Keratinocyte (primary cell): ENCODE data around the gene ZBTB20. TPM values are rescaled to one million over a fixed set of nuclear protein-coding genes. Genes with fewer than 3 reads are reported as not detected.

Experiments
- DNase-seq: peaks from one replicate; pipeline ENCODE4 v3.0.0-alpha.2; 2011; ENCODE audit warnings: low read depth, missing footprints, low spot score
- FAIRE-seq: peaks from 2 replicates; lab custom pipeline; 2011; peaks lifted over from hg19 to GRCh38; lab: Jason Lieb, UNC
- H2AFZ ChIP-seq: 2 replicates; pipeline ENCODE4 v1.6.0; 2012; ENCODE audit warnings: low read length, control low read depth, inconsistent platforms; ENCODE audit not compliant: control insufficient read depth
- H3K27ac ChIP-seq: 2 replicates; pipeline ENCODE4 v1.5.1; 2011; ENCODE audit warnings: low read length; ENCODE audit not compliant: control insufficient read depth, insufficient read depth
- H3K27me3 ChIP-seq: 3 replicates; pipeline ENCODE4 v1.6.0; 2011; ENCODE audit warnings: low read length; ENCODE audit not compliant: control insufficient read depth, insufficient read depth; ENCODE audit errors: extremely low read depth
- H3K36me3 ChIP-seq, 2 experiments: 2 replicates in 1 of 2; 3 replicates in 1 of 2; pipeline ENCODE4 v1.5.1; 2011; ENCODE audit warnings: low read length in 2 of 2, mild to moderate bottlenecking in 1 of 2; ENCODE audit not compliant: control insufficient read depth in 2 of 2, insufficient read depth in 2 of 2; ENCODE audit errors: extremely low read depth in 1 of 2
- H3K4me1 ChIP-seq: 3 replicates; pipeline ENCODE4 v1.5.1; 2011; ENCODE audit warnings: low read length; ENCODE audit not compliant: control insufficient read depth, insufficient read depth; ENCODE audit errors: extremely low read depth
- H3K4me2 ChIP-seq: 3 replicates; pipeline ENCODE4 v1.6.0; 2011; ENCODE audit warnings: low read depth, low read length; ENCODE audit not compliant: control insufficient read depth, insufficient read depth; ENCODE audit errors: extremely low read depth
- H3K4me3 ChIP-seq, 3 experiments: fragments of 200-600 bp in 1 of 3; sonication (generic) in 1 of 3; 2 replicates in 2 of 3; 3 replicates in 1 of 3; pipeline ENCODE4 v1.5.1; 2011 to 2016; ENCODE audit warnings: low read length in 3 of 3, mild to moderate bottlenecking in 3 of 3, control low read depth in 2 of 3, inconsistent platforms in 1 of 3, low read depth in 1 of 3, mixed read lengths in 1 of 3, mixed run types in 1 of 3, moderate library complexity in 1 of 3; ENCODE audit not compliant: control insufficient read depth in 2 of 3, insufficient read depth in 2 of 3; ENCODE audit errors: extremely low read depth in 1 of 3
- H3K79me2 ChIP-seq: 2 replicates; pipeline ENCODE4 v1.6.0; 2012; ENCODE audit warnings: low read length; ENCODE audit not compliant: control insufficient read depth, insufficient read depth
- H3K9ac ChIP-seq: 3 replicates; pipeline ENCODE4 v1.6.0; 2011; ENCODE audit warnings: low read length; ENCODE audit not compliant: control insufficient read depth, insufficient read depth; ENCODE audit errors: extremely low read depth
- H3K9me1 ChIP-seq: 3 replicates; pipeline ENCODE4 v1.6.0; 2011; ENCODE audit warnings: low read length; ENCODE audit not compliant: control insufficient read depth, insufficient read depth; ENCODE audit errors: extremely low read depth
- H3K9me3 ChIP-seq: 2 replicates; pipeline ENCODE4 v1.5.1; 2012; ENCODE audit warnings: low read depth, low read length; ENCODE audit not compliant: control insufficient read depth
- H4K20me1 ChIP-seq: 3 replicates; pipeline ENCODE4 v1.6.0; 2011; ENCODE audit warnings: low read length; ENCODE audit not compliant: control insufficient read depth, insufficient read depth; ENCODE audit errors: extremely low read depth
- CTCF ChIP-seq, 3 experiments: IDR thresholded peaks in 1 of 3; conservative IDR thresholded peaks in 1 of 3; optimal IDR thresholded peaks in 1 of 3; 2 replicates in 2 of 3; 3 replicates in 1 of 3; pipeline versions ENCODE3 to v1.5.1; 2011; ENCODE audit warnings: low read length in 3 of 3, mild to moderate bottlenecking in 3 of 3, moderate library complexity in 2 of 3, control low read depth in 1 of 3, inconsistent platforms in 1 of 3; ENCODE audit not compliant: insufficient read depth in 2 of 3; ENCODE audit errors: extremely low read depth in 1 of 3
- EZH2 ChIP-seq: IDR thresholded peaks from one replicate; pipeline ENCODE4 v1.6.1; 2012; ENCODE audit warnings: inconsistent platforms, mild to moderate bottlenecking, low read length, moderate library complexity
- dilution Hi-C: fragments of 300-500 bp; cut with MboI; formaldehyde crosslinking; loops from one replicate; pipeline ENCODE4 v1.7.0; 2020; ENCODE audit warnings: low sequenced_read_pairs; ENCODE audit not compliant: extremely low pct_ligation_motif_present
- polyA plus RNA-seq, 5 experiments: library from polyadenylated mRNA; depleted of rRNA in 3 of 5; stranded (reverse) in 3 of 5; stranded (forward) in 1 of 5; unstranded in 1 of 5; fragments of >200 nt; gene quantifications; 1 replicate in 1 of 5; 2 replicates in 3 of 5; 3 replicates in 1 of 5; pipeline versions ENCODE4 v1.2.1 to v1.2.3, GENCODE V29; 2011 to 2012; ENCODE audit warnings: missing spikeins in 2 of 5, low read depth in 1 of 5, low replicate concordance in 1 of 5

The ZBTB20 gene
- polyA plus RNA-seq, 1 donor (not counting 4 experiments of a cell fraction or from before 2014, with no cell fraction given): 0.52 TPM

- no peak for DNase-seq
- H3K9ac ChIP-seq: no peak overlapping the region
- no peak for FAIRE-seq
- no peaks in the 10 kb centered on the region for H3K79me2 ChIP-seq
- no peaks in the 10 kb centered on the region for H3K4me1 ChIP-seq
- H3K27ac ChIP-seq: no peak overlapping the region
- H4K20me1 ChIP-seq: no peaks in the 10 kb centered on the region
- dilution Hi-C loops: no loop called here
- H3K4me3 ChIP-seq: no peak overlapping the region
- H2AFZ ChIP-seq: no peak overlapping the region
- no peaks in the 10 kb centered on the region for H3K9me1 ChIP-seq
- H3K27me3 ChIP-seq: no peaks in the 10 kb centered on the region
- no peaks in the 10 kb centered on the region for H3K9me3 ChIP-seq
- H3K36me3 ChIP-seq: no peaks in the 10 kb centered on the region
- no peak for TF ChIP-seq EZH2
- no peak for TF ChIP-seq CTCF (optimal IDR thresholded peaks at IDR 0.05 in 1 of 3, IDR thresholded peaks at IDR 0.05 in 1 of 3, conservative IDR thresholded peaks at IDR 0.05 in 1 of 3; ENCODE audit: extremely low read depth in 1 of 3, insufficient read depth in 2 of 3, low read length in 3 of 3)
- H3K4me2 ChIP-seq: no peak overlapping the region
Observed at GRCh38 chr3:115072265-115073021, 74.6 kb downstream of the ZBTB20 start.

- no peak for FAIRE-seq
- Histone ChIP-seq H3K4me2 (no peak overlapping the region), H3K27ac (no peak overlapping the region)
Observed at GRCh38 chr3:115071601-115072000, 75.5 kb downstream of the ZBTB20 start.

More at GRCh38 chr3:115071601-115072000, 75.5 kb downstream of the ZBTB20 start:
- TF ChIP-seq CTCF (optimal IDR thresholded peaks at IDR 0.05 in 1 of 3, IDR thresholded peaks at IDR 0.05 in 1 of 3, conservative IDR thresholded peaks at IDR 0.05 in 1 of 3; ENCODE audit: extremely low read depth in 1 of 3, insufficient read depth in 2 of 3, low read length in 3 of 3): no peak
- TF ChIP-seq EZH2: no peak
- H4K20me1 ChIP-seq: no peaks in the 10 kb centered on the region
- DNase-seq: no peak
- H3K36me3 ChIP-seq: no peaks in the 10 kb centered on the region
- H3K9me1 ChIP-seq: no peaks in the 10 kb centered on the region
- H3K4me1 ChIP-seq: no peaks in the 10 kb centered on the region
- no peak overlapping the region for H3K9ac ChIP-seq
- no peaks in the 10 kb centered on the region for H3K27me3 ChIP-seq
- no peaks in the 10 kb centered on the region for H3K79me2 ChIP-seq
- dilution Hi-C loops: no loop called here
- H3K4me3 ChIP-seq: no peak overlapping the region
- H2AFZ ChIP-seq: no peak overlapping the region
- H3K9me3 ChIP-seq: no peaks in the 10 kb centered on the region
